Spleen (tissue), 7 donors: ENCODE measurements around the gene BTG2.

Source experiments
- CTCF ChIP-seq, 11 experiments: fragments of 200-600 bp in 7 of 11; fragments of 450-650 bp in 4 of 11; sonication (generic) in 4 of 11; IDR thresholded peaks in 8 of 11; conservative IDR thresholded peaks in 3 of 11; 1 replicate in 7 of 11; 2 replicates in 4 of 11; pipeline versions ENCODE4 v1.4.0 to v1.8.0; 2016 to 2021; ENCODE audit warnings: antibody characterized with exemption in 11 of 11, inconsistent platforms in 4 of 11, mild to moderate bottlenecking in 1 of 11
- POLR2A ChIP-seq, 3 donors: fragments of 450-650 bp; IDR thresholded peaks; one replicate each; pipeline ENCODE4 v1.5.1; 2017; ENCODE audit warnings: antibody characterized with exemption in 3 of 3, mild to moderate bottlenecking in 1 of 3
- POLR2AphosphoS5 ChIP-seq, 3 donors: sonication (generic); formaldehyde crosslinking; IDR thresholded peaks; one replicate each; pipeline ENCODE4 v1.5.1; 2017; ENCODE audit warnings: antibody characterized with exemption in 3 of 3
- donor health status: DM: no; HTN: no; CAD: no; lungs with moderate emphysema.
- donor health status: DM: no; HTN: no; CAD: no.
- donor health status: DM: no; HTN: no; CAD: no.

GRCh38 chr1:203276916-203277545 lies 28.3 kb upstream of the BTG2 start:
- TF ChIP-seq CTCF (IDR thresholded peaks at IDR 0.05 in 8 of 11, conservative IDR thresholded peaks at IDR 0.05 in 3 of 11), result no peak
- TF ChIP-seq POLR2AphosphoS5 (IDR thresholded peaks at IDR 0.05), result no peak
- TF ChIP-seq POLR2A (IDR thresholded peaks at IDR 0.05), result no peak
